Motor neuron (in vitro differentiated cells): Measurements from ENCODE around the gene P4HA2. TPM values are rescaled to one million over a fixed set of nuclear protein-coding genes. Genes with fewer than 3 reads are reported as not detected.
"Not testable (repeated sequence)": the region's sequence is repeated elsewhere in the genome, so short reads cannot be mapped to it uniquely, and the experiment has no call there.

Source experiments
- ATAC-seq, 8 experiments: fragments of 200-7000 bp; cut with Tn5 transposase; replicated peaks in 6 of 8; 2 replicates each; pipeline ENCODE4 v1.8.0; 2021; ENCODE audit warnings: mild to moderate bottlenecking in 8 of 8, moderate library complexity in 8 of 8
- H3K27ac ChIP-seq, 2 donors: fragments of 250-450 bp; sonication (Bioruptor Pico); 2 replicates each; pipeline ENCODE4 v1.9.0; 2021; ENCODE audit warnings: antibody characterized with exemption in 2 of 2, mild to moderate bottlenecking in 2 of 2, moderate library complexity in 1 of 2
- H3K4me1 ChIP-seq, 2 donors: fragments of 250-450 bp; sonication (Bioruptor Pico); replicated peaks in 1 of 2; 2 replicates each; pipeline ENCODE4 v1.6.1; 2021; ENCODE audit warnings: antibody characterized with exemption in 2 of 2, mild to moderate bottlenecking in 2 of 2, moderate library complexity in 1 of 2
- H3K4me3 ChIP-seq, 5 donors: fragments of 250-450 bp; sonication (Bioruptor Pico); 2 replicates each; pipeline ENCODE4 v1.9.0; 2021; ENCODE audit warnings: antibody characterized with exemption in 5 of 5, mild to moderate bottlenecking in 5 of 5, moderate library complexity in 4 of 5
- WGBS, 10 experiments: fragments of 450-650 bp; shearing (Covaris generic); methylation state at CpG; one replicate each; pipeline ENCODE4 v1.0.0; 2022; 5-methylcytosine and 5-hydroxymethylcytosine counted together
- in situ Hi-C, 9 experiments: fragments of 400-800 bp; cut with MboI; loops; one replicate each; pipeline ENCODE4 v1.15.0; 2021; ENCODE audit warnings: low sequenced_read_pairs in 9 of 9, low pct_unique_long_range_greater_than_20kb in 2 of 9; ENCODE audit not compliant: unreplicated experiment in 9 of 9
- total RNA-seq, 8 experiments: library from RNA; unstranded; fragments of 300-600 nt; gene quantifications; 2 replicates each; pipeline versions ENCODE4 v1.2.3 to v1.2.4, GENCODE V29; 2022

The P4HA2 gene
- total RNA-seq, 8 experiments from 2014 or later, result 4.6 to 85.2 (median 34.2) TPM

GRCh38 chr5:132145326-132145725 is 82.3 kb downstream of the P4HA2 start:
- ATAC-seq, H3K4me3 ChIP-seq, H3K27ac ChIP-seq, H3K4me1 ChIP-seq, in situ Hi-C loops: not testable (repeated sequence)
- no CpG with 5 or more reads among the region's 3 CpGs for WGBS, 10 experiments

DNA sequence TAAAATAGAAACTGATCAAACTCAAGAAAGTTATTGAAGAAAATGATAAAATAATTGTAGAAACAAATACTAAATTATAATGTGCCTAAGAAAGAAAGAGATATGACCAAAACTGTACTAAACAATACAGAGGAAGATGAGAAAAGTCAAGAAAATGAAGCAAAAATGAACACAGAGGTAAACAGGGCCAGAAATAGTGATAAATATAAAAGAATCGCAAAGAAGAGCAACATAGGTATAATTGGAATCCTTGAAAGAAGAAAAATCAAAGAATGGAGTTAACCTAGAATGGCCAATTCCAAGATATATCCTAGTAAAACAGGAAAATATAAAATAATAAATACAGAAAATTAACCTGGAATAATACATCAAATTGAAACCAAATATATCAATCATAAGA is 84.5 kb downstream of the P4HA2 start:
- ATAC-seq, result no peak
- Histone ChIP-seq H3K27ac (no peak overlapping the region), H3K4me1 (no peaks in the 10 kb centered on the region), H3K4me3 (no peak overlapping the region)
- WGBS, 10 experiments, result 27 to 100% (median 83%) methylated on average over 1 of the region's 1 CpG
- in situ Hi-C loops, result no loop called here

GRCh38 chr5:132142459-132142858 is 85.2 kb downstream of the P4HA2 start:
- Histone ChIP-seq H3K4me3 (no peak overlapping the region), H3K27ac (no peak overlapping the region), H3K4me1 (no peaks in the 10 kb centered on the region)
- in situ Hi-C loops, result no loop called here
- ATAC-seq, result no peak

Other genes with a start within 250 kb of the P4HA2 start
- 10 to 100 TPM in 4 of 8 experiments, 1 to 10 TPM in 2, under 1 TPM in 2; 0.31 to 20.5 (median 8.7) TPM for gene ACSL6, start 216.2 kb downstream of the P4HA2 start, total RNA-seq
- under 1 TPM in 1 of 8 experiments, not detected in 7; 0.38 TPM for gene IL3, start 167.2 kb downstream of the P4HA2 start, total RNA-seq
- not detected for gene CSF2, start 154.1 kb downstream of the P4HA2 start, total RNA-seq
- gene PDLIM4, start 29.8 kb upstream of the P4HA2 start, total RNA-seq, result 10 to 100 TPM in 5 of 8 experiments, 1 to 10 TPM in 3; 3.8 to 68.2 (median 19.9) TPM
- 1 to 10 TPM in 5 of 8 experiments, under 1 TPM in 3; 0.46 to 2.6 (median 1.4) TPM for gene SLC22A4, start 66.5 kb upstream of the P4HA2 start, total RNA-seq
- 1 to 10 TPM; 1.1 to 7.0 (median 3.1) TPM for gene SLC22A5, start 141.9 kb upstream of the P4HA2 start, total RNA-seq